SU-DHL-6 (cell line): ENCODE data around the gene ANKRD28.

Source experiments
- H2AFZ ChIP-seq: fragments of 200-600 bp; sonication (generic); 2 replicates; pipeline ENCODE4 v1.6.1; 2014; ENCODE audit warnings: low read depth, mild to moderate bottlenecking, moderate library complexity, mixed read lengths, antibody characterized with exemption, low read length; ENCODE audit not compliant: severe bottlenecking
- H3F3A ChIP-seq: fragments of 200-600 bp; shearing (Covaris generic); 2 replicates; pipeline ENCODE4 v1.6.0; 2016; ENCODE audit warnings: antibody characterized with exemption, mild to moderate bottlenecking; ENCODE audit not compliant: insufficient read depth
- H3K27ac ChIP-seq: fragments of 200-600 bp; sonication (generic); 2 replicates; pipeline ENCODE4 v1.5.1; 2016; ENCODE audit warnings: low read depth, mild to moderate bottlenecking, low read length, moderate library complexity, mixed read lengths
- H3K27me3 ChIP-seq: fragments of 200-600 bp; sonication (generic), shearing (Covaris generic); 2 replicates; pipeline ENCODE4 v1.6.0; 2014; ENCODE audit warnings: mild to moderate bottlenecking, low read length
- H3K36me3 ChIP-seq: fragments of 200-600 bp; sonication (generic); 2 replicates; pipeline ENCODE4 v1.6.1; 2014; ENCODE audit warnings: mild to moderate bottlenecking, low read length, mixed read lengths
- H3K4me2 ChIP-seq: fragments of 300-600, 200-600 bp; shearing (Covaris generic), sonication (generic); 2 replicates; pipeline ENCODE4 v1.6.0; 2014; ENCODE audit warnings: low read length, low read depth, mild to moderate bottlenecking; ENCODE audit not compliant: poor library complexity, severe bottlenecking
- H3K4me3 ChIP-seq: fragments of 200-600 bp; sonication (generic); 2 replicates; pipeline ENCODE4 v1.5.1; 2014; ENCODE audit warnings: antibody characterized with exemption, low read length, mild to moderate bottlenecking, mixed read lengths; ENCODE audit not compliant: insufficient read depth, poor library complexity, severe bottlenecking
- H3K79me2 ChIP-seq: fragments of 200-600 bp; sonication (generic); 2 replicates; pipeline ENCODE4 v1.6.1; 2014; ENCODE audit warnings: mild to moderate bottlenecking, low read length, moderate library complexity; ENCODE audit not compliant: insufficient read depth
- H3K9ac ChIP-seq: fragments of 200-600 bp; sonication (generic); 2 replicates; pipeline ENCODE4 v1.7.0; 2014; ENCODE audit warnings: mild to moderate bottlenecking, low read length
- H3K9me2 ChIP-seq: fragments of 200-600 bp; sonication (generic); replicated peaks from 2 replicates; pipeline ENCODE4 v1.6.1; 2014; ENCODE audit warnings: low read length; ENCODE audit not compliant: insufficient read depth
- H3K9me3 ChIP-seq: fragments of 200-600 bp; sonication (generic); 2 replicates; pipeline ENCODE4 v1.6.1; 2014; ENCODE audit warnings: low read length, mixed read lengths; ENCODE audit not compliant: insufficient read depth
- H4K20me1 ChIP-seq: fragments of 200-600 bp; sonication (generic); 2 replicates; pipeline ENCODE4 v1.6.1; 2014; ENCODE audit warnings: low read depth, mild to moderate bottlenecking, antibody characterized with exemption, low read length, moderate library complexity, mixed read lengths
- CTCF ChIP-seq: fragments of 200-600 bp; sonication (generic); IDR thresholded peaks from one replicate; pipeline ENCODE4 v1.5.1; 2017; ENCODE audit warnings: antibody characterized with exemption, mild to moderate bottlenecking, low read length, moderate library complexity; ENCODE audit not compliant: insufficient read depth, poor library complexity, severe bottlenecking
- EZH2phosphoT487 ChIP-seq: fragments of 200-600 bp; sonication (generic), shearing (Covaris generic); conservative IDR thresholded peaks from 2 replicates; pipeline ENCODE4 v1.6.1; 2018; ENCODE audit warnings: mild to moderate bottlenecking, antibody characterized with exemption, low read length, moderate library complexity, mixed read lengths

ANKRD28 gene

GRCh38 chr3:15713364-15713763 is 84.4 kb downstream of the ANKRD28 start:
- no peaks in the 10 kb centered on the region for H4K20me1 ChIP-seq
- TF ChIP-seq CTCF (no peak), EZH2phosphoT487 (no peak)

GRCh38 chr3:15711281-15711680 is 86.5 kb downstream of the ANKRD28 start:
- no peak overlapping the region for H3K4me2 ChIP-seq
- H4K20me1 ChIP-seq = no peaks in the 10 kb centered on the region
- H3K36me3 ChIP-seq = peaks cover 39% of the 10 kb centered on the region; the same call in 1 of the 2 replicates
- H3K79me2 ChIP-seq = no peaks in the 10 kb centered on the region
- no peak overlapping the region for H2AFZ ChIP-seq
- no peak overlapping the region for H3K4me3 ChIP-seq
- no peaks in the 10 kb centered on the region for H3K9me3 ChIP-seq
- TF ChIP-seq EZH2phosphoT487 = no peak
- no peak for TF ChIP-seq CTCF
- no peaks in the 10 kb centered on the region for H3K27me3 ChIP-seq
- H3K9me2 ChIP-seq = no peaks in the 10 kb centered on the region
- no peak overlapping the region for H3K27ac ChIP-seq
- no peaks in the 10 kb centered on the region for H3F3A ChIP-seq
- H3K9ac ChIP-seq = no peak overlapping the region

More at GRCh38 chr3:15713364-15713763, 84.4 kb downstream of the ANKRD28 start:
- Histone ChIP-seq H3K27ac (no peak overlapping the region), H3K9me3 (no peaks in the 10 kb centered on the region), H3K36me3 (peaks cover 24% of the 10 kb centered on the region; the same call in 1 of the 2 replicates), H3F3A (no peaks in the 10 kb centered on the region), H3K27me3 (no peaks in the 10 kb centered on the region), H3K9ac (no peak overlapping the region), H3K9me2 (no peaks in the 10 kb centered on the region), H3K79me2 (no peaks in the 10 kb centered on the region), H2AFZ (no peak overlapping the region), H3K4me2 (no peak overlapping the region), H3K4me3 (no peak overlapping the region)

- H3F3A ChIP-seq = no peaks in the 10 kb centered on the region
- H3K27ac ChIP-seq = no peak overlapping the region
- no peaks in the 10 kb centered on the region for H3K27me3 ChIP-seq
- H3K4me3 ChIP-seq = no peak overlapping the region
- TF ChIP-seq CTCF (no peak), EZH2phosphoT487 (no peak)
- H3K9ac ChIP-seq = no peak overlapping the region
- no peaks in the 10 kb centered on the region for H3K9me2 ChIP-seq
- no peaks in the 10 kb centered on the region for H3K9me3 ChIP-seq
- H3K36me3 ChIP-seq = peaks cover 39% of the 10 kb centered on the region; the same call in 1 of the 2 replicates
- H3K79me2 ChIP-seq = no peaks in the 10 kb centered on the region
- no peak overlapping the region for H3K4me2 ChIP-seq
- no peak overlapping the region for H2AFZ ChIP-seq
- H4K20me1 ChIP-seq = no peaks in the 10 kb centered on the region
Measured at GRCh38 chr3:15708882-15709677, 88.7 kb downstream of the ANKRD28 start.
